Measurements from ENCODE around the gene CNR2. TPM values are rescaled to one million over a fixed set of nuclear protein-coding genes. Genes with fewer than 3 reads are reported as not detected.
"Not testable (repeated sequence)": the region's sequence is repeated elsewhere in the genome, so short reads cannot be mapped to it uniquely, and the experiment has no call there.

Gene CNR2
- total RNA-seq, 1 experiment from 2014 or later = not detected

- DNase-seq (ENCODE audit: low read depth, low spot score) = no peak
- in situ Hi-C loops (cut with HindIII; ENCODE audit: low pct_unique_long_range_greater_than_20kb, low sequenced_read_pairs) = no loop called here
Measured at GRCh38 chr1:23862640-23863039, 50.5 kb downstream of the CNR2 start.

DNA sequence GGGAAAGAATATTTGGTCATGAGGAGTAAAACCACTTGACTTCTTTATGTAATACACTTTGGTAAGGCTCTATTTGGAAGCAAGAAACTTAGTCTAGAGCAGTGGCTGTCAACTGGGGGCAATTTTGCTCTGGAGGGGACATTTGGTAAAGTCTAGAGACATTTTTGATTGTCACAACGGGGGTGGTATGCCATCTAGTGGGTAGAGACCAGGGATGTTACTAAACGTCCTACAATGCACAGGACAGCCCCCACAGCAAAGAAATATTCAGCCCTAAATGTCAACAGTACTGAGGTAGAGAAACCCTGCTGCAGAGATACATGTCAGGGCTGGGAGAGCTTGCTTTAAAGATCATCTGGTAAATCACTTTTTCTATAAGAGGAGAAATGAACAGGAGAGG lies 58.6 kb downstream of the CNR2 start:
- DNase-seq (ENCODE audit: low read depth, low spot score) = peak; percentile 44
- in situ Hi-C loops (cut with HindIII; ENCODE audit: low pct_unique_long_range_greater_than_20kb, low sequenced_read_pairs) = no loop called here

DNA sequence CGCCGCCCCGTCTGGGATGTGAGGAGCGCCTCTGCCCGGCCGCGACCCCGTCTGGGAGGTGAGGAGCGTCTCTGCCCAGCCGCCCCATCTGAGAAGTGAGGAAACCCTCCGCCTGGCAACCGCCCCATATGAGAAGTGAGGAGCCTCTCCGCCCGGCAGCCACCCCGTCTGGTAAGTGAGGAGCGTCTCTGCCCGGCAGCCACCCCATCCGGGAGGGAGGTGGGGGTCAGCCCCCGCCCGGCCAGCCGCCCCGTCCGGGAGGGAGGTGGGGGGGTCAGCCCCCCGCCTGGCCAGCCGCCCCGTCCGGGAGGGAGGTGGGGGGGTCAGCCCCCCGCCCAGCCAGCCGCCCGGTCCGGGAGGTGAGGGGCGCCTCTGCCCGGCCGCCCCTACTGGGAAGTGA lies 60.0 kb downstream of the CNR2 start:
- DNase-seq (ENCODE audit: low read depth, low spot score); in situ Hi-C loops (cut with HindIII; ENCODE audit: low pct_unique_long_range_greater_than_20kb, low sequenced_read_pairs): not testable (repeated sequence)

GRCh38 chr1:23851406-23851805 lies 61.8 kb downstream of the CNR2 start:
- in situ Hi-C loops (cut with HindIII; ENCODE audit: low pct_unique_long_range_greater_than_20kb, low sequenced_read_pairs); DNase-seq (ENCODE audit: low read depth, low spot score): not testable (repeated sequence)

DNA sequence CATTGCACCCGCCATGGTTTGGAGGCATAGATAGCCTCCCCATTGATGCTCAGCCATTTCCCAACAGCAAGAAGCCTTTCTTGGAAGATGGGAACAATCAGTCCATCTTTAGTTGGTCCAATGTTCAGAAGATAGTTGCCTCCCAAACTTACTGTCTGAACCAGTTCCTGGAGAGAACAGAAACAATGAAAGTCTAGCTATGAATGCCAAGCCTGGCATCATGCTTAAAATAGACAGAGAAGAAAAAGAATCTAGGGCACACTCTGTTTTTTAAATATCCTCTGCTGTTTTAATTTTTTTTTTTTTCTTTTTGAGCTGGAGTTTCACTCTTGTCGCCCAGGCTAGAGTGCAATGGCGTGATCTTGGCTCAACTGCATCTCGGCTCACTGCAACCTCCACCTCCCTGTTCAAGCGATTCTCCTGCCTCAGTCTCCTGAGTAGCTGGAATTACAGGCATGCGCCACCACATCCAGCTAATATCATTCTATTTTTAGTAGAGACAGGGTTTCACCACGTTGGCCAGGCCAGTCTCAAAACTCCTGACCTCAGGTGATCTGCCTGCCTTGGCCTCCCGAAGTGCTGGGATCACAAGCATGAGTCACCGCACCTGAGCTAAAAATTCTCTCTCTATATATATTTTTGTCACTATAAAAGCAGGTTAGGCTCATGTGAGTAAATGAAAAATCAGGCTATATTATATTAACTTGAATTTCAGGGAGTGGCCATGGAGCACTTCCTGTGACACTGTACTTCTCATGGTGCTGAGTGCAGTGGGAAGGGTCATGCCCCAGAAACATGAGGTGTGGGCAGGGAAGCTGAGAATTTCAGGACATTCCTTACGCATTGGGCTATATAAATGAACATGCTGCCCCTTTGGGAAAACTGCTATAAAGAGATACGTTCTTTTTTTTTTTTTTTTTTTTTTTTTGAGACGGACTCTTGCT lies 64.2 kb downstream of the CNR2 start:
- no peak for DNase-seq (ENCODE audit: low read depth, low spot score)
- in situ Hi-C loops (cut with HindIII; ENCODE audit: low pct_unique_long_range_greater_than_20kb, low sequenced_read_pairs) = no loop called here

- DNase-seq (ENCODE audit: low read depth, low spot score); in situ Hi-C loops (cut with HindIII; ENCODE audit: low pct_unique_long_range_greater_than_20kb, low sequenced_read_pairs): not testable (repeated sequence)
Measured at GRCh38 chr1:23847482-23848095, 65.6 kb downstream of the CNR2 start.

- DNase-seq (ENCODE audit: low read depth, low spot score) = no peak
- in situ Hi-C loops (cut with HindIII; ENCODE audit: low pct_unique_long_range_greater_than_20kb, low sequenced_read_pairs) = no loop called here
Measured at GRCh38 chr1:23845163-23845562, 68.0 kb downstream of the CNR2 start.

DNA sequence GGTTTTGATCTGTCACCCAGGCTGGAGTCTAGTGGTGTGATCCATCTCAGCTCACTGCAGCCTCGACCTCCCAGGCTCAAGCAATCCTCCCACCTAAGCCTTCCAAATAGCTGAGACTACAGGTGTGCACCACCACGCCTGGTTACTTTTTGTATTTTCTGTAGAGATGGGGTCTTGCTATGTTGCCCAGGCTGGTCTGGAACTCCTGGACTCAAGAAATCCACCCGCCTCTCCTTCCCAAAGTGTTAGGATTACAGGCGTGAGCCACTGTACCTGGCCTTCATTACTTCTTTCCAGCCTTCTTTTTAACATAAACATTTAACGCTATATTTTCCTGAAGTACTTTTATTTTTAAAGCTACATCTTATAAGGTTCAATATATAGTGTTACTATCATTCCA lies 69.5 kb downstream of the CNR2 start:
- in situ Hi-C loops (cut with HindIII; ENCODE audit: low pct_unique_long_range_greater_than_20kb, low sequenced_read_pairs) = no loop called here
- DNase-seq (ENCODE audit: low read depth, low spot score) = no peak

DNA sequence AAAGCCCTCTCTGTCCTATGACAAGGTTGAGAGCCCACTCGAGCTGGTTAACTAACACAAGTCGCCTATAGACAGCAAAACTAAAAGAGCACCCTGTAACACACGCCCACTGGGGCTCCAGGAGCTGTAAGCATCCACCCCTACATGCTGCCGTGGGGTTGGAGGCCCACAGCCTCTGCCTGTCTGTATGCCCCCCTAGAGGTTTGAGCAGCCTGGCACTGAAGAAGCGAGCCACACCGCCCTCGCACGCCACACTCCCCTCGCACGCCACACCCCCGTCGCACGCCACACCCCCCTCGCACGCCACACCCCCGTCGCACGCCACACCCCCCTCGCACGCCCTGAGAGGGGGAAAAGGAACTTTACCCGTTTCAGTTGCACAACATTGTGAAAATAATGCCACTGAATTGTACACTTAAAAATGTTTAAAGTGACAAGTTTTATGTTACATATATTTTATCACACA lies 74.7 kb downstream of the CNR2 start:
- peak; percentile 58 for DNase-seq (ENCODE audit: low read depth, low spot score)
- in situ Hi-C loops (cut with HindIII; ENCODE audit: low pct_unique_long_range_greater_than_20kb, low sequenced_read_pairs) = no loop called here

GRCh38 chr1:23837908-23838307 lies 75.3 kb downstream of the CNR2 start:
- in situ Hi-C loops (cut with HindIII; ENCODE audit: low pct_unique_long_range_greater_than_20kb, low sequenced_read_pairs) = no loop called here
- no peak for DNase-seq (ENCODE audit: low read depth, low spot score)

DNA sequence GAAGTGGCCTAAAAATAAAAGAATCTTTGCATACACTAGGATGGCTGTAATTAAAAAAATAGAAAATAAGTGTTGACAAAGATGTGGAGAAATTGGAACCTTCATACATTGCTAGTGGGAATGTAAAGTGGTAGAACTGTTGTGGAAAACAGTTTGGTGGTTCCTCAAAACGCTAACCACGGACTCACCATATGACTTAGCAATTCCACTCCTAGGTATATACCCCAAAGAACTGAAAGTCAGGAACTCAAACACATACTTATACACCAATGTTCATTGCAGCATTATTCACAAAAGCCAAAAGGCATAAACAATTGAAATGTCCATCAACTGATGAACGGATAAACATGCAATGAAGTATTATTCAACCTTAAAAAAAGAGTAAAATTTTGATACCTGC lies 77.1 kb downstream of the CNR2 start:
- in situ Hi-C loops (cut with HindIII; ENCODE audit: low pct_unique_long_range_greater_than_20kb, low sequenced_read_pairs) = no loop called here

GRCh38 chr1:23834156-23834555 lies 79.0 kb downstream of the CNR2 start:
- DNase-seq (ENCODE audit: low read depth, low spot score); in situ Hi-C loops (cut with HindIII; ENCODE audit: low pct_unique_long_range_greater_than_20kb, low sequenced_read_pairs): not testable (repeated sequence)

More for the DNA sequence above, 77.1 kb downstream of the CNR2 start:
- no peak for DNase-seq (ENCODE audit: low read depth, low spot score)

DNA sequence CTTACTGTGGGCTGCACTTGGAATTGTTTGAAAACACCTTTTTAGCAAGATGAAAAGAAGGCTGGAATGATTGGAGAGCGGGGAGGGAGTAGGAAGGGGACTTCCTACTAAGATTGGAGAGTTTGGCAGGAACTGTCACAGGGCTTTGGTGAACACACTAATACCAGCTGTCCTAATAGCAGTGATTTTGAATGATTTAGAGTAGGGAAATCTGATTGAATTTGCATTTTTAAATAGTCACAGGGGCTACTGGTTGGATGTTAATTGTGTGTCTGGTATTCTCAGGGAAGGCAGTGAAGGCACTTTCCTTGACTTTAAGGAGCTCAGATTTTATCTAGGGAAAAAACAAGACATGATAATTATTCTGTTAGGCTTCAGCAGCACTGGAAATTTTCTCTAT lies 85.4 kb downstream of the CNR2 start:
- in situ Hi-C loops (cut with HindIII; ENCODE audit: low pct_unique_long_range_greater_than_20kb, low sequenced_read_pairs) = no loop called here
- no peak for DNase-seq (ENCODE audit: low read depth, low spot score)

DNA sequence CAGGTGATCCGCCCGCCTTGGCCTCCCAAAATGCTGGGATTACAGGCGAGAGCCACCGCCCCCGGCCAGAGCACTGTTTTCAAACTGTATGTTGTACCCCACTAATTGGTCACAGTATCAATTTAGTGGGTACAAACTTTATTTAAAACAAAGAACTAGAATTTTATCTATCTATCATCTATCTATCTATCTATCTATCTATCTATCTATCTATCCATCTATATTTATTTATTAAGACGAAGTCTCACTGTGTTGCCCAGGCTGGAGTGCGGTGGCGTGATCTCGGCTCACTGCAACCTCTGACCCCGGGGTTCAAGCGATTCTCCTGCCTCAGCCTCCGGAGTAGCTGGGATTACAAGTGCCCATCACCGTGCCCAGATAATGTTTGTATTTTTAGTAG lies 86.6 kb downstream of the CNR2 start:
- in situ Hi-C loops (cut with HindIII; ENCODE audit: low pct_unique_long_range_greater_than_20kb, low sequenced_read_pairs); DNase-seq (ENCODE audit: low read depth, low spot score): not testable (repeated sequence)

GRCh38 chr1:23825762-23826522 lies 87.2 kb downstream of the CNR2 start:
- in situ Hi-C loops (cut with HindIII; ENCODE audit: low pct_unique_long_range_greater_than_20kb, low sequenced_read_pairs) = no loop called here
- no peak for DNase-seq (ENCODE audit: low read depth, low spot score)

- in situ Hi-C loops (cut with HindIII; ENCODE audit: low pct_unique_long_range_greater_than_20kb, low sequenced_read_pairs) = no loop called here
- DNase-seq (ENCODE audit: low read depth, low spot score) = peak; percentile 89
Measured at GRCh38 chr1:23825076-23825761, 87.9 kb downstream of the CNR2 start, which contains the start of gene HMGCL. TSS of gene HMGCL (minus strand) at chr1:23825429. CDS start at chr1:23825415, 14 bp downstream.

DNA sequence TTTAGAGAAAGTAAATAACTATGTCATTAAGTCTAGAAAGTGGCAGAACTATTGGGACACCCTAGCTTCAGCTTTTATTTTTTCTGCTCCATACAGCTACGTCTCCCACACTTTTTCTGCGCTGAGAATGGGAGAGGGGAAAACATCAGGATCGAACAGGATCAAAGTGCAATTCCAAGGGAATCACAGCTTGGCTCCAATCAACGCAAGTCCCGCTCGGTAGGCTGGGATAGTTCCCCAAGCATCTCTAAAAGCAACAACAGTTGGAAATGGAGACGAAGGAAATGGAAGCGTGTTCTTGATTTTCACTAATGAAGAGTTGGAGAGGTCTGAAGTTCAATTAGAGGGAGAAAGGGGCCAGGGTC lies 88.5 kb downstream of the CNR2 start:
- in situ Hi-C loops (cut with HindIII; ENCODE audit: low pct_unique_long_range_greater_than_20kb, low sequenced_read_pairs) = no loop called here
- no peak for DNase-seq (ENCODE audit: low read depth, low spot score)
